WTC11 (cell line): Measurements from ENCODE around the gene SLC26A3. TPM values are rescaled to one million over a fixed set of nuclear protein-coding genes. Genes with fewer than 3 reads are reported as not detected.

ENCODE experiments used
- ATAC-seq: fragments of 200-7000 bp; cut with Tn5 transposase; 2 replicates; pipeline ENCODE4 v1.10.0; 2021; ENCODE audit warnings: mild to moderate bottlenecking, moderate library complexity
- CTCF ChIA-PET: fragments of 300-600 bp; sonication (Branson Sonifier 250); formaldehyde crosslinking; loops from one replicate; lab custom pipeline; 2021; ENCODE audit warnings: antibody characterized with exemption; lab: Charles Lee
- POLR2A ChIA-PET: fragments of 350-600 bp; sonication (Branson Sonifier 250); formaldehyde crosslinking; loops from one replicate; lab custom pipeline; 2021; ENCODE audit warnings: antibody characterized with exemption; lab: Charles Lee
- DNase-seq: peaks from one replicate; pipeline ENCODE4 v3.0.0; 2021; ENCODE audit warnings: low spot score
- H3K27ac Mint-ChIP-seq: 2 replicates; pipeline ENCODE4 v1.8.0; 2021; ENCODE audit warnings: mixed read lengths
- H3K27me3 Mint-ChIP-seq: 2 replicates; pipeline ENCODE4 v1.8.0; 2021; ENCODE audit warnings: low read depth, mild to moderate bottlenecking, moderate library complexity, mixed read lengths
- H3K36me3 Mint-ChIP-seq: 2 replicates; pipeline ENCODE4 v1.8.0; 2021; ENCODE audit warnings: mixed read lengths
- H3K4me1 Mint-ChIP-seq: 2 replicates; pipeline ENCODE4 v1.8.0; 2022; ENCODE audit warnings: mixed read lengths
- H3K4me3 Mint-ChIP-seq: 2 replicates; pipeline ENCODE4 v1.8.0; 2021; ENCODE audit warnings: mild to moderate bottlenecking, moderate library complexity, mixed read lengths
- H3K9me3 Mint-ChIP-seq: 2 replicates; pipeline ENCODE4 v1.8.0; 2021; ENCODE audit warnings: mixed read lengths
- ATF1 ChIP-seq: sonication (generic); formaldehyde crosslinking; IDR thresholded peaks from 2 replicates; pipeline ENCODE4 v1.8.1; 2023; ENCODE audit warnings: mild to moderate bottlenecking, moderate library complexity, missing genetic modification reagents
- CBFB ChIP-seq: sonication (generic); formaldehyde crosslinking; IDR thresholded peaks from 2 replicates; pipeline ENCODE4 v1.8.1; 2022; ENCODE audit warnings: mild to moderate bottlenecking, low read depth, missing genetic modification reagents
- E2F5 ChIP-seq: sonication (generic); formaldehyde crosslinking; IDR thresholded peaks from 2 replicates; pipeline ENCODE4 v1.8.1; 2022; ENCODE audit warnings: mild to moderate bottlenecking, moderate library complexity, missing genetic modification reagents
- EMX1 ChIP-seq: fragments of 250-450 bp; sonication (Bioruptor Pico); IDR thresholded peaks from 2 replicates; pipeline ENCODE4 v1.8.0; 2021; ENCODE audit warnings: mild to moderate bottlenecking
- HMGA2 ChIP-seq: fragments of 250-450 bp; sonication (Bioruptor Pico); IDR thresholded peaks from 2 replicates; pipeline ENCODE4 v1.4.0; 2021; ENCODE audit warnings: mild to moderate bottlenecking, moderate library complexity
- IRF2 ChIP-seq: sonication (generic); formaldehyde crosslinking; IDR thresholded peaks from 2 replicates; pipeline ENCODE4 v1.8.0; 2022; ENCODE audit warnings: low read depth, missing genetic modification reagents, borderline replicate concordance
- KAT7 ChIP-seq: sonication (generic); formaldehyde crosslinking; IDR thresholded peaks from 2 replicates; pipeline ENCODE4 v1.8.1; 2023; ENCODE audit warnings: missing genetic modification reagents, mild to moderate bottlenecking, borderline replicate concordance
- MXD4 ChIP-seq: fragments of 250-450 bp; sonication (Bioruptor Pico); IDR thresholded peaks from 2 replicates; pipeline ENCODE4 v1.8.0; 2021; ENCODE audit warnings: mild to moderate bottlenecking, moderate library complexity, borderline replicate concordance
- NFYB ChIP-seq: sonication (generic); formaldehyde crosslinking; conservative IDR thresholded peaks from 2 replicates; pipeline ENCODE4 v1.8.0; 2022; ENCODE audit warnings: low read depth, missing genetic modification reagents
- NR1H2 ChIP-seq: sonication (generic); formaldehyde crosslinking; IDR thresholded peaks from 2 replicates; pipeline ENCODE4 v1.9.0; 2021; ENCODE audit warnings: mild to moderate bottlenecking, moderate library complexity, missing genetic modification reagents
- PRDM15 ChIP-seq: sonication (generic); formaldehyde crosslinking; IDR thresholded peaks from 2 replicates; pipeline ENCODE4 v1.8.0; 2022; ENCODE audit warnings: missing genetic modification reagents
- SMAD4 ChIP-seq: sonication (generic); formaldehyde crosslinking; IDR thresholded peaks from 2 replicates; pipeline ENCODE4 v1.8.0; 2022; ENCODE audit warnings: mild to moderate bottlenecking, missing genetic modification reagents
- TP53 ChIP-seq: sonication (generic); formaldehyde crosslinking; IDR thresholded peaks from 2 replicates; pipeline ENCODE4 v1.8.1; 2023; ENCODE audit warnings: mild to moderate bottlenecking, missing genetic modification reagents
- USF1 ChIP-seq: sonication (generic); formaldehyde crosslinking; IDR thresholded peaks from 2 replicates; pipeline ENCODE4 v1.8.0; 2022; ENCODE audit warnings: mild to moderate bottlenecking, missing genetic modification reagents
- ZNF121 ChIP-seq: sonication (generic); formaldehyde crosslinking; IDR thresholded peaks from 2 replicates; pipeline ENCODE4 v1.8.0; 2023; ENCODE audit warnings: missing genetic modification reagents
- ZNF219 ChIP-seq: sonication (generic); formaldehyde crosslinking; IDR thresholded peaks from 2 replicates; pipeline ENCODE4 v1.8.0; 2023; ENCODE audit warnings: missing genetic modification reagents, mild to moderate bottlenecking, borderline replicate concordance
- ZNF263 ChIP-seq: sonication (generic); formaldehyde crosslinking; IDR thresholded peaks from 2 replicates; pipeline ENCODE4 v1.8.1; 2022; ENCODE audit warnings: low read depth, mild to moderate bottlenecking, moderate library complexity, missing genetic modification reagents
- ZNF317 ChIP-seq: sonication (generic); formaldehyde crosslinking; IDR thresholded peaks from 2 replicates; pipeline ENCODE4 v1.8.1; 2023; ENCODE audit warnings: low read depth, mild to moderate bottlenecking, moderate library complexity, missing genetic modification reagents, borderline replicate concordance
- ZNF671 ChIP-seq: fragments of 250-450 bp; sonication (Bioruptor Pico); IDR thresholded peaks from 2 replicates; pipeline ENCODE4 v1.8.0; 2021; ENCODE audit warnings: mild to moderate bottlenecking
- total RNA-seq: library from RNA; stranded (reverse); gene quantifications from 3 replicates; pipeline ENCODE4 v1.2.3, GENCODE V29; 2021
- TF ChIP-seq, protein P1 (sequence below): sonication (generic); formaldehyde crosslinking; IDR thresholded peaks from 2 replicates; pipeline ENCODE4 v1.8.1; 2023; ENCODE audit warnings: mild to moderate bottlenecking, missing genetic modification reagents, moderate library complexity

Gene SLC26A3
- total RNA-seq, 1 experiment from 2014 or later, result 0.28 TPM

DNA sequence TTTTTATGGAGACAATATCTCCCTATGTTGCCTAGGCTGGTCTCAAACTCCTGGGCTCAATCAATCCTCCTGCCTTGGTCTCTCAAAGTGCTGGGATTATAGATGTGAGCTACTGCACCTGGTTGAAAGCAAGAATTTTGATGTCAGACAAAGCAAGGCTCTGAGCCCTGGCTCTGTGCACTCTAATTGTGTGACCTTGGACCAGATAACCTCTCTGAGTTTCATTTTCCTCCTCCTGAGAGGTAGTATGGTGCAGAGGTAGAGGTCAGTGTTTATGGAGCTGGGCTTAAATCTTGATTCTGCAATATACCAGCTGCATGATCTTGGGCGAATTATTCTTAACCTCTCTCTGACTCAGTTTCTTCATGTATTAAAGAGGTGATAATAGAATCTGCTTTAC lies 31.4 kb upstream of the SLC26A3 start:
- TF ChIP-seq ZNF121 (CRISPR knock-in tag), result no peak
- TF ChIP-seq ATF1 (CRISPR knock-in tag), result no peak
- no peak for TF ChIP-seq EMX1 (CRISPR knock-in tag)
- no peak for TF ChIP-seq ZNF263 (CRISPR knock-in tag)
- TF ChIP-seq ZNF317 (CRISPR knock-in tag), result no peak
- no peak for TF ChIP-seq NFYB (CRISPR knock-in tag)
- TF ChIP-seq IRF2 (CRISPR knock-in tag), result no peak
- TF ChIP-seq PRDM15 (CRISPR knock-in tag), result no peak
- CTCF ChIA-PET, result no interaction called here
- Mint-ChIP-seq H3K36me3 (no peaks in the 10 kb centered on the region), H3K4me3 (no peak overlapping the region), H3K27ac (no peak overlapping the region), H3K27me3 (no peaks in the 10 kb centered on the region; the same call in 1 of the 2 replicates), H3K9me3 (peaks cover 9% of the 10 kb centered on the region; the same call in 1 of the 2 replicates), H3K4me1 (no peaks in the 10 kb centered on the region)
- no peak for DNase-seq
- ATAC-seq, result no peak
- POLR2A ChIA-PET, result no interaction called here

DNA sequence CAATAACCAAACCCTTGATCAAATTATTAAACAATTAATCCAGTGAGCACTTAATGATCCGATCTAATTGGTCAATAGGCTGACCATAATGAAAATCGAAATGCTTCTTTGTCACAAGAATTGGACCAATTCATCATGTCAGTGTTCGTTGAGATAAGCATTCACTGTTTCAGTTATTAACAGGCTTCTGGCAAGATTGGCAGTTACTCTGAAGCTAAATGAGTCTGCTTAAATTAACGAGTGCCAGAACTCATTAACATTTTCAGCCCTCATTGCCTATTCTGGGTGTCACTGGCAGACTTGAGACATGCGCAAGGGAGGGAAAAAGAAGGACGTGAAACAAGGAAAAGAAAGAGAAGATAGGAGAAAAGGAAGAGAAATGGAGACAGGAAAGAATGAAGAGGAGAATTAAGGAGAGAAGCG lies 30.7 kb upstream of the SLC26A3 start:
- Mint-ChIP-seq H3K27ac (no peak overlapping the region), H3K36me3 (no peaks in the 10 kb centered on the region), H3K4me3 (no peak overlapping the region), H3K27me3 (no peaks in the 10 kb centered on the region; the same call in 1 of the 2 replicates), H3K4me1 (no peaks in the 10 kb centered on the region), H3K9me3 (peaks cover 9% of the 10 kb centered on the region; the same call in 1 of the 2 replicates)
- ChIA-PET POLR2A (no interaction called here), CTCF (no interaction called here)
- no peak for DNase-seq
- TF ChIP-seq EMX1 (CRISPR knock-in tag) (no peak), HMGA2 (CRISPR knock-in tag) (no peak), ZNF671 (no peak), USF1 (CRISPR knock-in tag) (no peak), ATF1 (CRISPR knock-in tag) (no peak), NR1H2 (CRISPR knock-in tag) (no peak), MXD4 (CRISPR knock-in tag) (no peak), CBFB (CRISPR knock-in tag) (no peak), E2F5 (CRISPR knock-in tag) (no peak), TP53 (no peak), SMAD4 (CRISPR knock-in tag) (no peak), ZNF219 (CRISPR knock-in tag) (no peak), ZNF121 (CRISPR knock-in tag) (no peak), KAT7 (no peak), ZNF317 (CRISPR knock-in tag) (no peak)
- TF ChIP-seq, protein P1, sequence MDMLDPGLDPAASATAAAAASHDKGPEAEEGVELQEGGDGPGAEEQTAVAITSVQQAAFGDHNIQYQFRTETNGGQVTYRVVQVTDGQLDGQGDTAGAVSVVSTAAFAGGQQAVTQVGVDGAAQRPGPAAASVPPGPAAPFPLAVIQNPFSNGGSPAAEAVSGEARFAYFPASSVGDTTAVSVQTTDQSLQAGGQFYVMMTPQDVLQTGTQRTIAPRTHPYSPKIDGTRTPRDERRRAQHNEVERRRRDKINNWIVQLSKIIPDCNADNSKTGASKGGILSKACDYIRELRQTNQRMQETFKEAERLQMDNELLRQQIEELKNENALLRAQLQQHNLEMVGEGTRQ (CRISPR knock-in tag), result no peak
- no peak for ATAC-seq
